CD4-positive, alpha-beta T cell (primary cell): Measurements from ENCODE around the gene CEP85. TPM values are rescaled to one million over a fixed set of nuclear protein-coding genes. Genes with fewer than 3 reads are reported as not detected.

Source experiments
- ATAC-seq: fragments of 200-7000 bp; cut with Tn5 transposase; one replicate; pipeline ENCODE4 v1.10.0; 2022; ENCODE audit warnings: mild to moderate bottlenecking; ENCODE audit not compliant: poor library complexity
- CTCF ChIA-PET: fragments of 350-600 bp; sonication (Branson Sonifier 250); formaldehyde crosslinking; loops from one replicate; lab custom pipeline; 2021; ENCODE audit warnings: antibody characterized with exemption, inconsistent platforms; lab: Charles Lee
- POLR2A ChIA-PET: fragments of 350-600 bp; sonication (Branson Sonifier 250); formaldehyde crosslinking; loops from one replicate; lab custom pipeline; 2021; ENCODE audit warnings: antibody characterized with exemption, inconsistent platforms; lab: Charles Lee
- DNase-seq, 14 experiments: peaks; one replicate each; pipeline ENCODE4 v3.0.0-alpha.2; 2013 to 2020; ENCODE audit warnings: mixed read lengths in 2 of 14
- H3K27ac ChIP-seq, 2 donors: one replicate each; pipeline versions ENCODE4 v1.5.1 to v1.7.0; 2013; ENCODE audit warnings: low read length in 2 of 2, low read depth in 1 of 2, mild to moderate bottlenecking in 1 of 2
- H3K27me3 ChIP-seq, 2 experiments: 1 replicate in 1 of 2; 2 replicates in 1 of 2; pipeline versions ENCODE4 v1.6.1 to v1.7.0; 2013; ENCODE audit warnings: low read length in 2 of 2, control low read depth in 1 of 2, mild to moderate bottlenecking in 1 of 2, moderate library complexity in 1 of 2; ENCODE audit not compliant: insufficient read depth in 2 of 2, control insufficient read depth in 1 of 2
- H3K36me3 ChIP-seq: one replicate; pipeline ENCODE4 v1.6.1; 2013; ENCODE audit warnings: low read length, control low read depth; ENCODE audit not compliant: insufficient read depth
- H3K4me1 ChIP-seq: one replicate; pipeline ENCODE4 v1.6.1; 2013; ENCODE audit warnings: low read length, control low read depth; ENCODE audit not compliant: insufficient read depth
- H3K4me3 ChIP-seq: one replicate; pipeline ENCODE4 v1.5.1; 2013; ENCODE audit warnings: mild to moderate bottlenecking, low read length, moderate library complexity
- H3K9me3 ChIP-seq, 2 experiments: 1 replicate in 1 of 2; 2 replicates in 1 of 2; pipeline versions ENCODE4 v1.6.1 to v1.7.0; 2013; ENCODE audit warnings: low read length in 2 of 2, mild to moderate bottlenecking in 2 of 2, control low read depth in 1 of 2, moderate library complexity in 1 of 2; ENCODE audit not compliant: control insufficient read depth in 1 of 2, insufficient read depth in 1 of 2
- H3K27ac Mint-ChIP-seq: one replicate; pipeline ENCODE4 v1.8.0; 2020; ENCODE audit warnings: mixed read lengths
- H3K27me3 Mint-ChIP-seq: one replicate; pipeline ENCODE4 v1.8.0; 2021; ENCODE audit warnings: mixed read lengths
- H3K36me3 Mint-ChIP-seq: one replicate; pipeline ENCODE4 v1.8.0; 2021; ENCODE audit warnings: low read depth, mixed read lengths
- H3K4me1 Mint-ChIP-seq: one replicate; pipeline ENCODE4 v1.8.0; 2021; ENCODE audit warnings: low read depth, mixed read lengths
- H3K4me3 Mint-ChIP-seq: one replicate; pipeline ENCODE4 v1.8.0; 2020; ENCODE audit warnings: mild to moderate bottlenecking, mixed read lengths
- H3K9me3 Mint-ChIP-seq: one replicate; pipeline ENCODE4 v1.8.0; 2020; ENCODE audit warnings: mixed read lengths
- intact Hi-C, 2 experiments: fragments of 100-400 bp; cut with DNase I in 1 of 2; cut with micrococcal nuclease in 1 of 2; formaldehyde crosslinking; loops; one replicate each; pipeline versions ENCODE4 v1.15.1 to v1.9.0; 2023 to 2025; cut with DNase I, micrococcal nuclease
- total RNA-seq, 174 experiments: library from RNA in 2 of 174; stranded (reverse) in 2 of 174; gene quantifications; one replicate each; pipeline ENCODE4 v1.2.3 and lab custom pipeline; 2021 to 2026
- TF ChIP-seq, protein P1 (sequence below): fragments of 200-600 bp; IDR thresholded peaks from one replicate; pipeline ENCODE4 v1.8.0; 2022; ENCODE audit warnings: antibody characterized with exemption, mild to moderate bottlenecking

The CEP85 gene
- total RNA-seq, 2 experiments from 2014 or later, result 7.6 to 8.4 TPM

DNA sequence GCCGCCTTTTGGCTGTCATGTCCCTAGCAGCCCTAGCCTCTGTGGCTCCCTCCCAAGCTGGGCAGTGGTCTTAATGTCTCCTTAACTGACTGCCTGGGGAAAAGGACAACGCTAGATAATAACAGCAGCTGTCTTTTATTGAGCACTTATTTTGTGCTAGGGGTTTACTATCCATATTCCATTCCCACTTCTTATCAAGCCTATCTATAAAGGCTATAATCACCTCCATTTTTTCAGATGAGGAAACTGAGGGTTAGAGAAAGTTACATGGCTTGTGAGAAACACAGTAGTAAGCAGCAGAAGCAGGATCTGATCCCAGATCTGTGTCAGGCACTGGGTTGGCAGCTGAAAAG lies 52.0 kb downstream of the CEP85 start:
- peaks cover 33% of the 10 kb centered on the region for H3K36me3 Mint-ChIP-seq
- Histone ChIP-seq H3K4me3 (no peak overlapping the region), H3K27me3 (no peaks in the 10 kb centered on the region), H3K27ac (peak overlapping the region; percentile 89 to 94), H3K4me1 (peaks cover 100% of the 10 kb centered on the region), H3K36me3 (peaks cover 32% of the 10 kb centered on the region), H3K9me3 (no peaks in the 10 kb centered on the region)
- TF ChIP-seq, protein P1, sequence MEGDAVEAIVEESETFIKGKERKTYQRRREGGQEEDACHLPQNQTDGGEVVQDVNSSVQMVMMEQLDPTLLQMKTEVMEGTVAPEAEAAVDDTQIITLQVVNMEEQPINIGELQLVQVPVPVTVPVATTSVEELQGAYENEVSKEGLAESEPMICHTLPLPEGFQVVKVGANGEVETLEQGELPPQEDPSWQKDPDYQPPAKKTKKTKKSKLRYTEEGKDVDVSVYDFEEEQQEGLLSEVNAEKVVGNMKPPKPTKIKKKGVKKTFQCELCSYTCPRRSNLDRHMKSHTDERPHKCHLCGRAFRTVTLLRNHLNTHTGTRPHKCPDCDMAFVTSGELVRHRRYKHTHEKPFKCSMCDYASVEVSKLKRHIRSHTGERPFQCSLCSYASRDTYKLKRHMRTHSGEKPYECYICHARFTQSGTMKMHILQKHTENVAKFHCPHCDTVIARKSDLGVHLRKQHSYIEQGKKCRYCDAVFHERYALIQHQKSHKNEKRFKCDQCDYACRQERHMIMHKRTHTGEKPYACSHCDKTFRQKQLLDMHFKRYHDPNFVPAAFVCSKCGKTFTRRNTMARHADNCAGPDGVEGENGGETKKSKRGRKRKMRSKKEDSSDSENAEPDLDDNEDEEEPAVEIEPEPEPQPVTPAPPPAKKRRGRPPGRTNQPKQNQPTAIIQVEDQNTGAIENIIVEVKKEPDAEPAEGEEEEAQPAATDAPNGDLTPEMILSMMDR, result no peak
- peak overlapping the region; percentile 95 for H3K27ac Mint-ChIP-seq
- H3K4me1 Mint-ChIP-seq, result peaks cover 96% of the 10 kb centered on the region
- no peaks in the 10 kb centered on the region for H3K9me3 Mint-ChIP-seq
- no peak for DNase-seq
- H3K27me3 Mint-ChIP-seq, result no peaks in the 10 kb centered on the region
- ATAC-seq, result no peak
- H3K4me3 Mint-ChIP-seq, result no peak overlapping the region
- intact Hi-C loops, result loop anchor here in 1 of 2 experiments (5.0 kb wide), 1 partner anchor 71 kb away; no protein-coding TSS in a partner anchor
- ChIA-PET POLR2A (interaction anchor here (1.0 to 20.7 kb wide), 10 partner anchors 8 to 147 kb away, joined by 3 to 977 read pairs (median 6); partner anchors contain the start of genes CD52, DHDDS and UBXN11), CTCF (interaction anchor here (1.4 to 8.8 kb wide), 5 partner anchors 10 to 49 kb away, joined by 3 to 223 read pairs (median 29); partner anchors contain the start of genes CD52 and UBXN11)

DNA sequence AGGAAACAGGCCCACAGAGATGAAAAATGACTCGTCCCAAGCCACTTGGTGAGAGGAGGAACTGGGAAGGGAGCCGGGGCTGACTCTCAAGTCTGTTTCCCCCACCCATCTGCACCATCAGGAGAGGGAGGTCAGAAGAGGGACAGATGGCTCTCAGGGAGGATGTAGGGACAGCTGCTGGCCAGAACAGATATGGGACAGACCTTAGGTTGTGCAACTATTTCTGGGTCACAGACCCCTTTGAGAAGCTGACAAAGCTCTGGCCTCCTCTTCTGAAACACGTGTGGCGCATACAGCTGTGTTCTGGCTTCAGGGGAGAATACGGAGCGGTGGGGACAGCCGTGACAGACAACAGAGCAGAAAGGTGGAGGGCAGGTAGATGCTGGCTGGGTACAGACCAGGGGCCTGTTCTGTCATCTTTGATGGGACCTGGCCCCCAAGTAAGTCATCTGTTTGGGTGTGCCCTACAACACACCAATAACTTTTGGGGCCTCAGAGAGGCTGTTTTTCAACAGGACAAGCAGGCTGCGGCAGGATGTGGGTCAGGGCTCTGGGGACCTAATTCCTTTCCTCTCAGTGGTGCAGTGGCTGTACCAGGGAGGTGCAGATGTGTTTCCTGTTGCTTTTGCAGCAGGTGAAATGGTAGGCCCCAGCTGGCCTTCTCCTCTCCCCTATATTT lies 53.2 kb downstream of the CEP85 start:
- Histone ChIP-seq H3K27me3 (no peaks in the 10 kb centered on the region), H3K36me3 (peaks cover 21% of the 10 kb centered on the region), H3K9me3 (no peaks in the 10 kb centered on the region), H3K4me3 (peak overlapping the region; percentile 12), H3K27ac (peak overlapping the region; percentile 89 to 94), H3K4me1 (peaks cover 100% of the 10 kb centered on the region)
- Mint-ChIP-seq H3K36me3 (peaks cover 22% of the 10 kb centered on the region), H3K27me3 (no peaks in the 10 kb centered on the region), H3K27ac (peak overlapping the region; percentile 95), H3K9me3 (no peaks in the 10 kb centered on the region), H3K4me3 (peak overlapping the region; percentile 79), H3K4me1 (peaks cover 98% of the 10 kb centered on the region)
- TF ChIP-seq, protein P1, result no peak
- ChIA-PET POLR2A (interaction anchor here (0.7 to 20.7 kb wide), 15 partner anchors 8 to 213 kb away, joined by 3 to 977 read pairs (median 5); partner anchors contain the start of genes CD52, CEP85, DHDDS and HMGN2), CTCF (interaction anchor here (1.8 to 8.8 kb wide), 6 partner anchors 8 to 104 kb away, joined by 7 to 223 read pairs (median 25); partner anchors contain the start of genes CD52, SH3BGRL3 and UBXN11)
- DNase-seq, result peak; percentile 51 to 93 (median 79)
- intact Hi-C loops, result loop anchor here in 1 of 2 experiments (1.0 to 5.0 kb wide), 2 partner anchors 34 to 70 kb away; no protein-coding TSS in a partner anchor
- peak; percentile 49 for ATAC-seq

DNA sequence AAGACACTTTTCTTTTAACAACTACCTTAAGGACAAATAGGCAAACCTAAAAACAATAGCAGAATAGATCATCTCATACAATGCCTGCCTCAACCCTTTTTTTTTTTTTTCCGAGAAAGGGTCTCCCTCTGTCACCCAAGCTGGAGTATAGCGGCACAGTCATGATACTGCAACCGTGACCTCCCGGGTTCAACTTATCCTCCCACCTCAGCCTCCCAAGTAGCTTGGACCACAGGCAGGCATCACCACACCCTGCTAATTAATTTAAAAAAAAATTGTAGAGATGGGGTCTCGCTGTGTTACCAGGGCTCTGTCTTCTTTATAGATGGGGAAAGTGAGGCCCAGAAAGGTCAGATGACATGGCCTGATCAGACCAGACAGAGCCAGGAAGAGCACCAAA lies 53.8 kb downstream of the CEP85 start:
- peak overlapping the region; percentile 79 for H3K4me3 Mint-ChIP-seq
- Histone ChIP-seq H3K27ac (peak overlapping the region; percentile 89 to 94), H3K36me3 (peaks cover 14% of the 10 kb centered on the region), H3K9me3 (no peaks in the 10 kb centered on the region), H3K4me3 (peak overlapping the region; percentile 12), H3K27me3 (no peaks in the 10 kb centered on the region), H3K4me1 (peaks cover 100% of the 10 kb centered on the region)
- peaks cover 15% of the 10 kb centered on the region for H3K36me3 Mint-ChIP-seq
- H3K27ac Mint-ChIP-seq, result peak overlapping the region; percentile 95
- H3K9me3 Mint-ChIP-seq, result no peaks in the 10 kb centered on the region
- intact Hi-C loops, result loop anchor here in 1 of 2 experiments (1.0 to 5.0 kb wide), 2 partner anchors 33 to 69 kb away; no protein-coding TSS in a partner anchor
- ATAC-seq (no peak), DNase-seq (no peak)
- CTCF ChIA-PET, result interaction anchor here (1.8 to 8.8 kb wide), 7 partner anchors 8 to 103 kb away, joined by 5 to 223 read pairs (median 17); partner anchors contain the start of genes CD52, SH3BGRL3 and UBXN11
- H3K27me3 Mint-ChIP-seq, result no peaks in the 10 kb centered on the region
- TF ChIP-seq, protein P1, result no peak
- POLR2A ChIA-PET, result interaction anchor here (1.0 to 20.7 kb wide), 12 partner anchors 8 to 213 kb away, joined by 3 to 977 read pairs (median 8); partner anchors contain the start of genes CD52, HMGN2, SH3BGRL3 and UBXN11
- peaks cover 93% of the 10 kb centered on the region for H3K4me1 Mint-ChIP-seq
